Activated CD4-positive, alpha-beta T cell treated with anti-CD3 and anti-CD28 coated beads for 36 hours (primary cell): ENCODE measurements around the gene RDH5. TPM values are rescaled to one million over a fixed set of nuclear protein-coding genes. Genes with fewer than 3 reads are reported as not detected.

Experiments
- ATAC-seq: fragments of 200-7000 bp; cut with Tn5 transposase; one replicate; pipeline ENCODE4 v1.10.0; 2021; ENCODE audit warnings: mild to moderate bottlenecking, moderate library complexity
- CTCF ChIA-PET: fragments of 350-600 bp; sonication (Branson Sonifier 250); formaldehyde crosslinking; loops from one replicate; lab custom pipeline; 2021; ENCODE audit warnings: antibody characterized with exemption; lab: Charles Lee
- POLR2A ChIA-PET: fragments of 350-600 bp; sonication (Branson Sonifier 250); formaldehyde crosslinking; loops from one replicate; lab custom pipeline; 2021; ENCODE audit warnings: antibody characterized with exemption, inconsistent platforms; lab: Charles Lee
- DNase-seq: peaks from one replicate; pipeline ENCODE4 v3.0.0-alpha.2; 2020
- H3K27ac Mint-ChIP-seq: one replicate; pipeline ENCODE4 v1.8.0; 2021; ENCODE audit warnings: mixed read lengths
- H3K27me3 Mint-ChIP-seq: one replicate; pipeline ENCODE4 v1.8.0; 2021; ENCODE audit warnings: mixed read lengths
- H3K36me3 Mint-ChIP-seq: one replicate; pipeline ENCODE4 v1.8.0; 2021; ENCODE audit warnings: low read depth, mixed read lengths
- H3K4me1 Mint-ChIP-seq: one replicate; pipeline ENCODE4 v1.8.0; 2021; ENCODE audit warnings: mixed read lengths
- H3K4me3 Mint-ChIP-seq: one replicate; pipeline ENCODE4 v1.8.0; 2021; ENCODE audit warnings: mild to moderate bottlenecking, moderate library complexity, mixed read lengths
- H3K9me3 Mint-ChIP-seq: one replicate; pipeline ENCODE4 v1.8.0; 2021; ENCODE audit warnings: low read depth, mixed read lengths
- intact Hi-C, 2 experiments: fragments of 100-400 bp; cut with DNase I in 1 of 2; cut with micrococcal nuclease in 1 of 2; formaldehyde crosslinking; loops; one replicate each; pipeline versions ENCODE4 v1.14.2 to v1.15.1; 2022 to 2024; cut with DNase I, micrococcal nuclease
- total RNA-seq, 2 experiments: library from RNA; stranded (reverse); gene quantifications; one replicate each; pipeline ENCODE4 v1.2.3, GENCODE V29; 2021

Gene RDH5
- total RNA-seq, 2 experiments from 2014 or later: 9.6 to 12.2 TPM

GRCh38 chr12:55771736-55772135, 51.5 kb downstream of the RDH5 start:
- ChIA-PET POLR2A (no interaction called here), CTCF (interaction anchor here (0.5 to 2.2 kb wide), 5 partner anchors 10 to 114 kb away, joined by 3 to 15 read pairs (median 3); partner anchors contain the start of genes ORMDL2 and SARNP)
- H3K4me3 Mint-ChIP-seq: no peak overlapping the region
- H3K27me3 Mint-ChIP-seq: no peaks in the 10 kb centered on the region
- DNase-seq: no peak
- no peak for ATAC-seq
- peaks cover 12% of the 10 kb centered on the region for H3K4me1 Mint-ChIP-seq
- peaks cover 30% of the 10 kb centered on the region for H3K36me3 Mint-ChIP-seq
- H3K27ac Mint-ChIP-seq: peak overlapping the region; percentile 1
- intact Hi-C loops: no loop called here
- H3K9me3 Mint-ChIP-seq: no peaks in the 10 kb centered on the region

Other genes starting within 250 kb of the RDH5 start
- not detected for gene OR6C68, start 228.0 kb upstream of the RDH5 start, total RNA-seq
- not detected for gene OR6C4, start 170.8 kb upstream of the RDH5 start, total RNA-seq
- gene OR2AP1, start 147.9 kb upstream of the RDH5 start, total RNA-seq: not detected
- not detected for gene OR10P1, start 83.5 kb upstream of the RDH5 start, total RNA-seq
- gene ITGA7, start 12.5 kb upstream of the RDH5 start, total RNA-seq: 1 to 10 TPM; 5.5 to 5.6 TPM
- 100 to 1,000 TPM; 107 to 115 TPM for gene BLOC1S1, start 4.3 kb upstream of the RDH5 start, total RNA-seq
- 100 to 1,000 TPM; 113 to 122 TPM for gene CD63, start 8.6 kb downstream of the RDH5 start, total RNA-seq
- gene GDF11, start 22.7 kb downstream of the RDH5 start, total RNA-seq: 1 to 10 TPM; 7.5 to 9.5 TPM
- gene SARNP, start 97.3 kb downstream of the RDH5 start, total RNA-seq: 100 to 1,000 TPM; 111 to 114 TPM
- 10 to 100 TPM; 29.4 to 35.6 TPM for gene ORMDL2, start 97.6 kb downstream of the RDH5 start, total RNA-seq
- gene DNAJC14, start 109.2 kb downstream of the RDH5 start, total RNA-seq: 10 to 100 TPM; 29.9 to 31.1 TPM
- gene MMP19, start 122.5 kb downstream of the RDH5 start, total RNA-seq: not detected
- gene PYM1, start 207.5 kb downstream of the RDH5 start, total RNA-seq: 10 to 100 TPM; 24.6 to 30.2 TPM
- 100 to 1,000 TPM; 341 to 385 TPM for gene DGKA, start 210.8 kb downstream of the RDH5 start, total RNA-seq
- 1 to 10 TPM in 1 of 2 experiments, under 1 TPM in 1; 0.86 to 1.2 TPM for gene PMEL, start 245.6 kb downstream of the RDH5 start, total RNA-seq
- gene CDK2, start 246.4 kb downstream of the RDH5 start, total RNA-seq: 100 to 1,000 TPM; 104 to 149 TPM